Muscle layer of colon (tissue), 2 donors: ENCODE results near the gene UBA7.
"Not testable (repeated sequence)": the region's sequence is repeated elsewhere in the genome, so short reads cannot be mapped to it uniquely, and the experiment has no call there.

Experiments used
- H3K27ac ChIP-seq: one replicate; pipeline ENCODE4 v1.7.0; 2013; ENCODE audit warnings: low read depth, mild to moderate bottlenecking, low read length, moderate library complexity
- H3K27me3 ChIP-seq, 2 donors: one replicate each; pipeline ENCODE4 v1.7.0; 2013; ENCODE audit warnings: low read length in 2 of 2, mild to moderate bottlenecking in 2 of 2; ENCODE audit not compliant: insufficient read depth in 2 of 2, control insufficient read depth in 1 of 2
- H3K36me3 ChIP-seq: one replicate; pipeline ENCODE4 v1.7.0; 2013; ENCODE audit warnings: mild to moderate bottlenecking, low read length; ENCODE audit not compliant: insufficient read depth
- H3K4me1 ChIP-seq: one replicate; pipeline ENCODE4 v1.7.0; 2013; ENCODE audit warnings: mild to moderate bottlenecking, low read length; ENCODE audit not compliant: insufficient read depth
- H3K4me3 ChIP-seq, 2 donors: one replicate each; pipeline ENCODE4 v1.7.0; 2013; ENCODE audit warnings: low read length in 2 of 2, low read depth in 1 of 2, mild to moderate bottlenecking in 1 of 2, moderate library complexity in 1 of 2
- H3K9ac ChIP-seq: one replicate; pipeline ENCODE4 v1.7.0; 2013; ENCODE audit warnings: low read length
- H3K9me3 ChIP-seq: one replicate; pipeline ENCODE4 v1.7.0; 2013; ENCODE audit warnings: mild to moderate bottlenecking, low read length
- donor health status: abdominal sarcoma.
- donor health status: Adenocarcinoma of cecum.

UBA7 gene

GRCh38 chr3:49779358-49780079 is 34.2 kb downstream of the UBA7 start:
- Histone ChIP-seq H3K27ac (no peak overlapping the region), H3K4me3 (no peak overlapping the region), H3K9ac (no peak overlapping the region), H3K27me3 (no peaks in the 10 kb centered on the region), H3K9me3 (no peaks in the 10 kb centered on the region), H3K4me1 (peaks cover 26% of the 10 kb centered on the region), H3K36me3 (peaks cover 15% of the 10 kb centered on the region)

- H3K4me1 ChIP-seq = peaks cover 25% of the 10 kb centered on the region
- not testable (repeated sequence) for H3K36me3 ChIP-seq, H3K27me3 ChIP-seq, H3K9ac ChIP-seq, H3K27ac ChIP-seq, H3K4me3 ChIP-seq, H3K9me3 ChIP-seq
Measured at GRCh38 chr3:49776101-49776500, 37.7 kb downstream of the UBA7 start.

- peaks cover 22% of the 10 kb centered on the region for H3K4me1 ChIP-seq
- no peaks in the 10 kb centered on the region for H3K9me3 ChIP-seq
- no peak overlapping the region for H3K27ac ChIP-seq
Measured at GRCh38 chr3:49775538-49775937, 38.2 kb downstream of the UBA7 start.

GRCh38 chr3:49772703-49773102 is 41.0 kb downstream of the UBA7 start:
- peaks cover 16% of the 10 kb centered on the region for H3K4me1 ChIP-seq
- no peaks in the 10 kb centered on the region for H3K9me3 ChIP-seq
- H3K9ac ChIP-seq = no peak overlapping the region
- H3K4me3 ChIP-seq = no peak overlapping the region
- H3K27ac ChIP-seq = no peak overlapping the region
- no peaks in the 10 kb centered on the region for H3K27me3 ChIP-seq
- H3K36me3 ChIP-seq = peaks cover 4% of the 10 kb centered on the region

More at GRCh38 chr3:49775538-49775937, 38.2 kb downstream of the UBA7 start:
- H3K27me3 ChIP-seq = no peaks in the 10 kb centered on the region
- H3K4me3 ChIP-seq = no peak overlapping the region
- H3K36me3 ChIP-seq = peaks cover 4% of the 10 kb centered on the region
- H3K9ac ChIP-seq = no peak overlapping the region

- Histone ChIP-seq H3K27me3 (no peaks in the 10 kb centered on the region), H3K36me3 (peaks cover 4% of the 10 kb centered on the region), H3K9ac (no peak overlapping the region), H3K27ac (no peak overlapping the region), H3K9me3 (no peaks in the 10 kb centered on the region), H3K4me1 (peaks cover 16% of the 10 kb centered on the region), H3K4me3 (no peak overlapping the region)
Measured at GRCh38 chr3:49771340-49771938, 42.3 kb downstream of the UBA7 start.

- Histone ChIP-seq H3K36me3 (peaks cover 4% of the 10 kb centered on the region), H3K4me3 (no peak overlapping the region), H3K9me3 (no peaks in the 10 kb centered on the region), H3K9ac (no peak overlapping the region), H3K4me1 (peaks cover 9% of the 10 kb centered on the region), H3K27ac (no peak overlapping the region), H3K27me3 (no peaks in the 10 kb centered on the region)
Measured at GRCh38 chr3:49769926-49770325, 43.8 kb downstream of the UBA7 start.

GRCh38 chr3:49769286-49769915 is 44.4 kb downstream of the UBA7 start:
- no peak overlapping the region for H3K27ac ChIP-seq

GRCh38 chr3:49763981-49764380 is 49.8 kb downstream of the UBA7 start:
- Histone ChIP-seq H3K9ac (no peak overlapping the region), H3K4me1 (no peaks in the 10 kb centered on the region), H3K9me3 (no peaks in the 10 kb centered on the region), H3K36me3 (no peaks in the 10 kb centered on the region), H3K4me3 (no peak overlapping the region), H3K27ac (no peak overlapping the region), H3K27me3 (no peaks in the 10 kb centered on the region)

More at GRCh38 chr3:49769286-49769915, 44.4 kb downstream of the UBA7 start:
- Histone ChIP-seq H3K36me3 (peaks cover 4% of the 10 kb centered on the region), H3K9me3 (no peaks in the 10 kb centered on the region), H3K27me3 (no peaks in the 10 kb centered on the region), H3K4me1 (peaks cover 4% of the 10 kb centered on the region), H3K4me3 (no peak overlapping the region), H3K9ac (no peak overlapping the region)

- Histone ChIP-seq H3K4me1 (no peaks in the 10 kb centered on the region), H3K4me3 (no peak overlapping the region), H3K9ac (no peak overlapping the region), H3K9me3 (no peaks in the 10 kb centered on the region), H3K27me3 (no peaks in the 10 kb centered on the region), H3K27ac (no peak overlapping the region), H3K36me3 (no peaks in the 10 kb centered on the region)
Measured at GRCh38 chr3:49761661-49762060, 52.1 kb downstream of the UBA7 start.

- H3K9ac ChIP-seq = no peak overlapping the region
- H3K27me3 ChIP-seq = no peaks in the 10 kb centered on the region
- no peak overlapping the region for H3K4me3 ChIP-seq
- no peaks in the 10 kb centered on the region for H3K4me1 ChIP-seq
- no peaks in the 10 kb centered on the region for H3K36me3 ChIP-seq
- no peaks in the 10 kb centered on the region for H3K9me3 ChIP-seq
- no peak overlapping the region for H3K27ac ChIP-seq
Measured at GRCh38 chr3:49759226-49759625, 54.5 kb downstream of the UBA7 start.

GRCh38 chr3:49757197-49757596 is 56.6 kb downstream of the UBA7 start:
- Histone ChIP-seq H3K27me3 (no peaks in the 10 kb centered on the region), H3K4me1 (peaks cover 12% of the 10 kb centered on the region)

More at GRCh38 chr3:49757197-49757596, 56.6 kb downstream of the UBA7 start:
- H3K9ac ChIP-seq = no peak overlapping the region
- H3K27ac ChIP-seq = no peak overlapping the region
- no peak overlapping the region for H3K4me3 ChIP-seq
- no peaks in the 10 kb centered on the region for H3K36me3 ChIP-seq
- H3K9me3 ChIP-seq = no peaks in the 10 kb centered on the region
